Esophagus muscularis mucosa (tissue), 3 donors: Measurements from ENCODE around the gene SH3BP5L.

Experiments
- CTCF ChIP-seq, 3 experiments: fragments of 200-600 bp in 2 of 3; fragments of 450-650 bp in 1 of 3; sonication (generic) in 2 of 3; IDR thresholded peaks; one replicate each; pipeline ENCODE4 v1.5.1; 2017 to 2019; ENCODE audit warnings: antibody characterized with exemption in 3 of 3, mild to moderate bottlenecking in 2 of 3, moderate library complexity in 1 of 3
- POLR2AphosphoS5 ChIP-seq, 2 donors: sonication (generic); formaldehyde crosslinking; IDR thresholded peaks; one replicate each; pipeline ENCODE4 v1.6.1; 2017; ENCODE audit warnings: antibody characterized with exemption in 2 of 2

DNA sequence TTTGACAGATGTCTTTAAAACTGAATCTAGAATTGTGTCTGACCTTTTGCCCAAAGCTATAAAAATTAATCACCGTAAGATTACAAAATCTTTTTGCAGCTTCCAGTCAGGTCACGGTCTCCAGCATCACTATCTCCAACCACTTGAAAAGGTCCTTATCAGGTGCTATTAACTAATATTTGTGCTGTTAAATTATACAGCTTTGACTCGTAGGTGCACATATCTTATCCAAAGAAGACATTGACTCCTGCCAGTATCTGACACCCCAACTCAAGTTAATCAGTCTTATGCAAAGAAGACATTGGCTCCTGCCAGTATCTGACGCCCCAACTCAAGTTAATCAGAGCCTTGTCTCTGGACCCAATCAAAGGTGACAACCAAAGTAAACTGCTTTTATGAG lies 50.3 kb downstream of the SH3BP5L start:
- TF ChIP-seq CTCF (IDR thresholded peaks at IDR 0.05), result no peak
- no peak for TF ChIP-seq POLR2AphosphoS5 (IDR thresholded peaks at IDR 0.05)
